Measurements from ENCODE around the gene CADPS2. TPM values are rescaled to one million over a fixed set of nuclear protein-coding genes. Genes with fewer than 3 reads are reported as not detected.

Gene CADPS2
- total and polyA plus RNA-seq, 2 of the 4 experiments (the other 2 are of a cell fraction), result 0.10 to 0.54 TPM

DNA sequence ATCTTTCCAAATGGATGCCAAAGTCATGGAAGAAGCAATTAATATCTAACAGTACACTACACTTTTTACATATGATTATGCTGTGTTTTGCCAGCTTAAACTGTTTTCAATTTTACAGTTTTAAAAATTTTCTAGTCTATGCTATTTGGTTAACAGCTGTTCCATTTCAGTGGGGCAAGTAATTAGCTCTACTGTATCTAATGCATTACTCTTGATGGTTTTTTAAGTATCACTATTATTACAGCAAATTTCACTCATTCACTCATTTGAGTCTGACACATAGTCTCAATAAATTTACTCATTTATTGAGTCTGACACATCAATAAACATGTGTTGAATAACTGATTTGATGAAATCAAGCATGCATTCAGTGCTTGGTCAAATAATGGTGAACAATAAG lies 343.1 kb downstream of the CADPS2 start:
- Histone ChIP-seq H2BK20ac (ENCODE audit: low read depth, low read length) (no peak overlapping the region), H2AK9ac (replicated peaks; ENCODE audit: low read depth, low read length, poor library complexity) (no peak overlapping the region), H2AK5ac (ENCODE audit: low read depth, low read length) (no peak overlapping the region), H4K20me1 (ENCODE audit: insufficient read depth, low read length) (no peaks in the 10 kb centered on the region), H3K9me3 (ENCODE audit: control insufficient read depth, insufficient read depth, low read length) (no peaks in the 10 kb centered on the region), H3K56ac (ENCODE audit: extremely low read depth, insufficient read depth, low read length) (no peak overlapping the region), H2BK5ac (ENCODE audit: low read depth, low read length, poor library complexity, severe bottlenecking) (no peak overlapping the region), H3K23ac (ENCODE audit: low read depth, low read length) (no peak overlapping the region), H3K4ac (ENCODE audit: low read depth, low read length) (no peak overlapping the region), H2BK120ac (ENCODE audit: low read depth, low read length) (no peak overlapping the region), H3K4me3 (ENCODE audit: insufficient read depth, low read depth, low read length) (no peak overlapping the region), H4K8ac (ENCODE audit: low read depth in 2 of 2, low read length in 2 of 2) (no peak overlapping the region), H3K27ac (ENCODE audit: insufficient read depth, low read length) (no peak overlapping the region), H3K79me1 (ENCODE audit: low read depth in 1 of 2, low read length in 2 of 2) (no peaks in the 10 kb centered on the region), H3K9me1 (ENCODE audit: insufficient read depth, low read length) (no peaks in the 10 kb centered on the region), H3K27me3 (ENCODE audit: control insufficient read depth, insufficient read depth, low read length) (no peaks in the 10 kb centered on the region), H4K91ac (ENCODE audit: insufficient read depth, low read depth, low read length) (no peak overlapping the region), H3K36me3 (ENCODE audit: control insufficient read depth, insufficient read depth, low read length) (no peaks in the 10 kb centered on the region), H3K4me2 (ENCODE audit: low read depth, low read length) (no peak overlapping the region), H4K5ac (ENCODE audit: low read depth, low read length) (no peak overlapping the region), H3K9ac (ENCODE audit: low read depth, low read length) (no peak overlapping the region), H3K18ac (ENCODE audit: low read depth, low read length) (no peak overlapping the region), H2AFZ (replicated peaks; ENCODE audit: low read length, poor library complexity) (no peak overlapping the region), H3K14ac (replicated peaks; ENCODE audit: low read depth, low read length) (no peak overlapping the region), H3K4me1 (ENCODE audit: control insufficient read depth, insufficient read depth, low read length) (no peaks in the 10 kb centered on the region), H2BK15ac (ENCODE audit: low read depth, low read length) (no peak overlapping the region)
- DNase-seq (no peak), ATAC-seq (ENCODE audit: low read depth) (no peak)
- intact Hi-C loops (cut with micrococcal nuclease), result no loop called here
- dilution Hi-C loops (cut with HindIII; ENCODE audit: low sequenced_read_pairs, unreplicated experiment), result no loop called here
- no TSS peak for BruUV-seq (replicated peaks)
- in situ Hi-C loops (cut with MboI; ENCODE audit: low sequenced_read_pairs), result loop anchor here (25.0 kb wide), 1 partner anchor 331 kb away; no protein-coding TSS in a partner anchor
- CTCF ChIA-PET, result no interaction called here
- POLR2A ChIA-PET (ENCODE audit: unreplicated experiment), result no interaction called here
- no peak for TF ChIP-seq SMC3 (IDR thresholded peaks at IDR 0.05; ENCODE audit: low read depth, low read length)
- TF ChIP-seq POLR2A (IDR thresholded peaks at IDR 0.05; ENCODE audit: low read depth, low read length), result no peak
